Myocyte (in vitro differentiated cells): ENCODE results near the gene SLC4A11. TPM values are rescaled to one million over a fixed set of nuclear protein-coding genes. Genes with fewer than 3 reads are reported as not detected.
"Not testable (repeated sequence)": the region's sequence is repeated elsewhere in the genome, so short reads cannot be mapped to it uniquely, and the experiment has no call there.

Source experiments
- DNase-seq: peaks from one replicate; pipeline ENCODE4 v3.0.0-alpha.2; 2012; ENCODE audit warnings: low read depth
- total RNA-seq: library from RNA; depleted of rRNA; stranded (reverse); fragments of >200 nt; gene quantifications from 2 replicates; pipeline ENCODE4 v1.2.3, GENCODE V29; 2014

The SLC4A11 gene
- total RNA-seq, 1 donor from 2014 or later = 10.3 TPM

GRCh38 chr20:3228750-3229032 lies 10.3 kb downstream of the SLC4A11 start:
- DNase-seq = no peak

- no peak for DNase-seq
These were observed 10.8 kb downstream of the SLC4A11 start for GRCh38 chr20:3227936-3228749.

GRCh38 chr20:3227506-3227905 lies 11.5 kb downstream of the SLC4A11 start:
- no peak for DNase-seq

- DNase-seq = no peak
These were observed 12.1 kb downstream of the SLC4A11 start for GRCh38 chr20:3226864-3227263.

GRCh38 chr20:3226093-3226492 lies 12.9 kb downstream of the SLC4A11 start:
- DNase-seq = peak; percentile 28

- no peak for DNase-seq
These were observed 14.1 kb downstream of the SLC4A11 start for GRCh38 chr20:3224681-3225421.

- no peak for DNase-seq
These were observed 14.9 kb downstream of the SLC4A11 start for GRCh38 chr20:3223994-3224680.

- peak; percentile 22 for DNase-seq
These were observed 15.4 kb downstream of the SLC4A11 start for GRCh38 chr20:3223651-3223993.

GRCh38 chr20:3222635-3223600 lies 16.1 kb downstream of the SLC4A11 start:
- peak; percentile 80 for DNase-seq

GRCh38 chr20:3221398-3222226 lies 17.4 kb downstream of the SLC4A11 start:
- DNase-seq = peak; percentile 92

GRCh38 chr20:3218307-3218988 lies 20.5 kb downstream of the SLC4A11 start:
- no peak for DNase-seq

- DNase-seq = not testable (repeated sequence)
These were observed 23.6 kb downstream of the SLC4A11 start for GRCh38 chr20:3215359-3215917.

GRCh38 chr20:3213226-3213625 lies 25.8 kb downstream of the SLC4A11 start:
- no peak for DNase-seq

GRCh38 chr20:3210346-3210745 lies 28.6 kb downstream of the SLC4A11 start:
- DNase-seq = no peak

GRCh38 chr20:3209946-3210317 lies 29.1 kb downstream of the SLC4A11 start:
- peak; percentile 24 for DNase-seq

- peak; percentile 70 for DNase-seq
These were observed 29.6 kb downstream of the SLC4A11 start, which contains the start of gene ITPA for GRCh38 chr20:3209257-3209945. ITPA (plus strand) TSS chr20:3209498; CDS start chr20:3209552, 54 bp downstream.

- DNase-seq = no peak
These were observed 30.2 kb downstream of the SLC4A11 start for GRCh38 chr20:3208786-3209256.

GRCh38 chr20:3204124-3204794 lies 34.7 kb downstream of the SLC4A11 start, which contains the start of gene DDRGK1:
DDRGK1 (minus strand) TSS chr20:3204682; CDS start chr20:3204627, 55 bp downstream.
- DNase-seq = peak; percentile 90
